ENCODE data around the gene RITA1.
"Not testable (repeated sequence)": the region's sequence is repeated elsewhere in the genome, so short reads cannot be mapped to it uniquely, and the experiment has no call there.

Gene RITA1

DNA sequence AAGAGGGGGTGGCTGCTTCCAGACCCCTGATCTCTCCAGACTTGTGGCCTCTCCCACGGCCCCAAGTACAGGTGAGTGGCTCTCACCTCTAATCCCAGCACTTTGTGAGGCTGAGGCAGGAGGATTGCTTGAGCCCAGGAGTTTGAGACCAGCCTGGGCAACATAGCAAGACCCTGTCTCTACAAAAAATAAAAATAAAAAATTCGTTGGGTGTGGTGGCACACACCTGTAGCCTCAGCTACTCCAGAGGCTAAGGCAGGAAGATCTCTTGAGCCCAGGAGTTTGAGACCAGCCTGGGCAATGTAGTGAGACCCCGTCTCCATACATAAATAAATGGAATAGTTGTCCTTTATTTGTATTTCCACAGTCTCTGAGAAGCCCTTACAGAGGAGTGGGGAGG is 43.8 kb upstream of the RITA1 start:
- POLR2A ChIA-PET; H3K27me3 ChIP-seq (replicated peaks in 2 of 5; ENCODE audit: control insufficient read depth in 4 of 5, insufficient read depth in 5 of 5, low read length in 4 of 5); H3K27ac ChIP-seq (ENCODE audit: insufficient read depth in 1 of 2, low read depth in 1 of 2, low read length in 2 of 2, poor library complexity in 1 of 2, severe bottlenecking in 2 of 2); H3K4me3 ChIP-seq (ENCODE audit: control insufficient read depth in 1 of 7, extremely low read depth in 1 of 7, insufficient read depth in 4 of 7, low read depth in 2 of 7, low read length in 6 of 7); H3K36me3 ChIP-seq (ENCODE audit: control insufficient read depth in 4 of 4, insufficient read depth in 4 of 4, low read length in 3 of 4); DNase-seq; H3K9me3 ChIP-seq (ENCODE audit: control extremely low read depth in 1 of 5, control insufficient read depth in 4 of 5, insufficient read depth in 2 of 5, low read depth in 1 of 5, low read length in 4 of 5): not testable (repeated sequence)
- peaks cover 0 to 25% (median 14%) of the 10 kb centered on the region in 4 experiments for H3K4me1 ChIP-seq (ENCODE audit: control extremely low read depth in 1 of 4, control insufficient read depth in 4 of 4, insufficient read depth in 4 of 4, low read length in 3 of 4)
- 80% methylated on average over 1 of the region's 3 CpGs for WGBS (ENCODE audit: insufficient coverage)
- CTCF ChIA-PET: interaction anchor here (1.2 to 11.0 kb wide), 3 partner anchors 9 to 19 kb away, joined by 3 to 149 read pairs (median 4); partner anchors contain the start of gene CFAP73

DNA sequence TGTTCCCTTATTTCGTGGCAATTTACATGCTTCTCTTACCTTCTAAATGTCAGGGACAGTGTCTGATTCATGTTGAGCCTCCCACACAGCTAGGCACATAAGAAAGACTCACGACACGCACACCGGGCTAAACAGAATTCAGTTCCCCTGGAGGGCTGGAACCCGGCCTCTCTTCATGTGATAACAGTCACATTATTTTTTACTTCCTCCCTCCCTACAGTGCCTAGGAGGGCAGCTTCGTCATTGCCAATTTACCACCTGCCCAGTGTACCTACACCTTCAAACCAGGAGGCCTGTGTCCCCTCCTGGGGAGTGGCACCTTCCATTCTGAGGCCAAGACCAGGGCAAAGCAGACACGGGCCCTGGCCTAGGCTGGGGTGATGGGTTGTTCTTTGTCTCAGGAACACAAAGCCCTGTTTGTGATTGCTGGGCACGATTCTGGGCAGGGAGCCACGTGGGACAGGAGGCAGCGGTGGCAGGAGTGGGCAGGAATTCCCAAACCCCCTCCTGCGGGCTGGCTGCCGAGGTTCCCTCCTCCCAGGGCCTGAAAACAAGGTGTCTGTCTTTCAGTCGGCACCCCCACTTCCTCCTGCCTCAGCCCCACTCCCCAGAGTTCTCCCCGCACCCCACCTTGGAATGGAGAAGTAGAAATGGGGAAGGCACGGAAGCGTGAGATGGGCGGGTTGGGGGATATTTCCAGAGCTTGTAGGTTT is 43.2 kb upstream of the RITA1 start:
- H3K27me3 ChIP-seq (replicated peaks in 2 of 5; ENCODE audit: control insufficient read depth in 4 of 5, insufficient read depth in 5 of 5, low read length in 4 of 5): no peaks in the 10 kb centered on the region
- 35% methylated on average over 8 of the region's 17 CpGs for WGBS (ENCODE audit: insufficient coverage)
- ChIA-PET CTCF (interaction anchor here (1.0 to 11.0 kb wide), 4 partner anchors 8 to 19 kb away, joined by 4 to 149 read pairs (median 4); partner anchors contain the start of gene CFAP73), POLR2A (no interaction called here)
- peaks cover 0 to 2% (median 0%) of the 10 kb centered on the region in 5 experiments for H3K9me3 ChIP-seq (ENCODE audit: control extremely low read depth in 1 of 5, control insufficient read depth in 4 of 5, insufficient read depth in 2 of 5, low read depth in 1 of 5, low read length in 4 of 5)
- peak; percentile 40 to 86 (median 86) for DNase-seq
- peak overlapping the region in 1 of 2 experiments; percentile 45 for H3K27ac ChIP-seq (ENCODE audit: insufficient read depth in 1 of 2, low read depth in 1 of 2, low read length in 2 of 2, poor library complexity in 1 of 2, severe bottlenecking in 2 of 2)
- H3K4me1 ChIP-seq (ENCODE audit: control extremely low read depth in 1 of 4, control insufficient read depth in 4 of 4, insufficient read depth in 4 of 4, low read length in 3 of 4): peaks cover 0 to 21% (median 14%) of the 10 kb centered on the region in 4 experiments
- H3K36me3 ChIP-seq (ENCODE audit: control insufficient read depth in 4 of 4, insufficient read depth in 4 of 4, low read length in 3 of 4): no peaks in the 10 kb centered on the region
- peak overlapping the region in 2 of 7 experiments; percentile 0 to 14 for H3K4me3 ChIP-seq (ENCODE audit: control insufficient read depth in 1 of 7, extremely low read depth in 1 of 7, insufficient read depth in 4 of 7, low read depth in 2 of 7, low read length in 6 of 7)

DNA sequence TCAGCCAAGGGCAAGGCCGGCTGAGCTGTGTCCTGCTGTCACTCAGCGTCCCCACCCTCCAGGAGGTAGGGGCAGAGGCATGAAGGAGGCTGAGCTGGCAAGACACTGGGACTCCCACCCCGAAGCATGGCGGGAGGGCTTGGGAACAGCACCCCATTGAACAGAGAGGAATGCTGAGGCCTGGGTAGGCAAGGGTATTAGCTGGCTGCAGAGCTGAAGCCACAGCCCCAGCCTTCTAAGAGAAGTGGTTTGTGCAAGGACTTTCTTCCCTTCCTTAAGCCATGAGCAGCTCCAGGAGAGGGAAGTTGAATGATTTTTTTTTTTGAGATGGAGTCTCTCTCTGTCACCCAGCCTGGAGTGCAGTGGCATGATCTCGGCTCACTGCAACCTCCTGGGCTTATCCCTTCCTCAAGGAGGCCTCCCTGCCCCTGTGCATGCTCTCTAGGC is 42.6 kb upstream of the RITA1 start:
- CTCF ChIA-PET: interaction anchor here (1.0 to 11.0 kb wide), 4 partner anchors 7 to 18 kb away, joined by 4 to 149 read pairs (median 4); partner anchors contain the start of gene CFAP73
- Histone ChIP-seq H3K36me3 (ENCODE audit: control insufficient read depth in 4 of 4, insufficient read depth in 4 of 4, low read length in 3 of 4) (no peaks in the 10 kb centered on the region), H3K9me3 (ENCODE audit: control extremely low read depth in 1 of 5, control insufficient read depth in 4 of 5, insufficient read depth in 2 of 5, low read depth in 1 of 5, low read length in 4 of 5) (peaks cover 0 to 2% (median 0%) of the 10 kb centered on the region in 5 experiments), H3K4me3 (ENCODE audit: control insufficient read depth in 1 of 7, extremely low read depth in 1 of 7, insufficient read depth in 4 of 7, low read depth in 2 of 7, low read length in 6 of 7) (no peak overlapping the region), H3K4me1 (ENCODE audit: control extremely low read depth in 1 of 4, control insufficient read depth in 4 of 4, insufficient read depth in 4 of 4, low read length in 3 of 4) (peaks cover 0 to 21% (median 14%) of the 10 kb centered on the region in 4 experiments), H3K27ac (ENCODE audit: insufficient read depth in 1 of 2, low read depth in 1 of 2, low read length in 2 of 2, poor library complexity in 1 of 2, severe bottlenecking in 2 of 2) (no peak overlapping the region), H3K27me3 (replicated peaks in 2 of 5; ENCODE audit: control insufficient read depth in 4 of 5, insufficient read depth in 5 of 5, low read length in 4 of 5) (no peaks in the 10 kb centered on the region)
- no peak for DNase-seq
- POLR2A ChIA-PET: no interaction called here
- WGBS (ENCODE audit: insufficient coverage): 41% methylated on average over 4 of the region's 5 CpGs

DNA sequence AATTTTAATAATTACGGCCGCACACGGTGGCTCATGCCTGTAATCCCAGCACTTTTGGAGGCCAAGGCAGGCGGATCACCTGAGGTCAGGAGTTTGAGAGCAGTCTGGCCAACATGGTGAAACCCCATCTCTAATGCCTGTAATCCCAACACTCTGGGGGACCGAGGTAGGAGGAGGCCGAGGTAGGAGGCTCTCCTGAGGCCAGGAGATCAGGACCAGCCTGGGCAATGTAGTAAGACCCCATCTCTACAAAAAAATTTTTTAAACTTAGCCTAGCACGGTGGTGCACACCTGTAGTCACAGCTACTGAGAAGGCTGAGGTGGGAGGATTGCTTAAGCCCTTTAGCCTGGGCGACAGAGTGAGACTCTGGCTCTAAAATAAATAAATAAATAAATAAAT is 41.6 kb upstream of the RITA1 start:
- H3K27me3 ChIP-seq (replicated peaks in 2 of 5; ENCODE audit: control insufficient read depth in 4 of 5, insufficient read depth in 5 of 5, low read length in 4 of 5): no peaks in the 10 kb centered on the region
- peaks cover 0 to 2% (median 0%) of the 10 kb centered on the region in 5 experiments for H3K9me3 ChIP-seq (ENCODE audit: control extremely low read depth in 1 of 5, control insufficient read depth in 4 of 5, insufficient read depth in 2 of 5, low read depth in 1 of 5, low read length in 4 of 5)
- POLR2A ChIA-PET: no interaction called here
- DNase-seq: no peak
- H3K27ac ChIP-seq (ENCODE audit: insufficient read depth in 1 of 2, low read depth in 1 of 2, low read length in 2 of 2, poor library complexity in 1 of 2, severe bottlenecking in 2 of 2): no peak overlapping the region
- H3K4me1 ChIP-seq (ENCODE audit: control extremely low read depth in 1 of 4, control insufficient read depth in 4 of 4, insufficient read depth in 4 of 4, low read length in 3 of 4): peaks cover 0 to 21% (median 14%) of the 10 kb centered on the region in 4 experiments
- H3K36me3 ChIP-seq (ENCODE audit: control insufficient read depth in 4 of 4, insufficient read depth in 4 of 4, low read length in 3 of 4): no peaks in the 10 kb centered on the region
- no peak overlapping the region for H3K4me3 ChIP-seq (ENCODE audit: control insufficient read depth in 1 of 7, extremely low read depth in 1 of 7, insufficient read depth in 4 of 7, low read depth in 2 of 7, low read length in 6 of 7)
- CTCF ChIA-PET: interaction anchor here (1.3 to 12.7 kb wide), 3 partner anchors 6 to 30 kb away, joined by 4 to 149 read pairs (median 7); partner anchors contain the start of gene RASAL1
- 92% methylated on average over 2 of the region's 8 CpGs for WGBS (ENCODE audit: insufficient coverage)

DNA sequence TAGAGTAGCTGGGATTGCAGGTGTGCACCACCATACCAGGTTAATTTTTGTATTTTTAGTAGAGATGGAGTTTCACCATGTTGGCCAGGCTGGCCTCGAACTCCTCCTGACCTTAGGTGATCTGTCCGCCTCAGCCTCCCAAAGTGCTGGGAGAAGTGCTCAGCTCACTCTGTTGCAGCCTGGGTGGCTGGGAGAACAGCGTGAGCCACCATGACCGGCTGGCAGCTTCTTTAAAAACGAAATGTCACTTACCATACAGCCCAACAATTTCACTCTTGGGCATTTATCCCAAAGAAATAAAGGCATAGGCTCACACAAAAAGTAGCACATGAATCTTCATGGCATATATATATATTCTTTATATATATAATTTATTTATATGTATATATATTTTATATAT is 40.7 kb upstream of the RITA1 start:
- CTCF ChIA-PET: interaction anchor here (0.9 to 12.7 kb wide), 4 partner anchors 7 to 29 kb away, joined by 3 to 149 read pairs (median 6); partner anchors contain the start of gene RASAL1
- Histone ChIP-seq H3K27me3 (replicated peaks in 2 of 5; ENCODE audit: control insufficient read depth in 4 of 5, insufficient read depth in 5 of 5, low read length in 4 of 5) (peaks cover 0 to 2% (median 0%) of the 10 kb centered on the region in 5 experiments), H3K4me1 (ENCODE audit: control extremely low read depth in 1 of 4, control insufficient read depth in 4 of 4, insufficient read depth in 4 of 4, low read length in 3 of 4) (peaks cover 0 to 21% (median 20%) of the 10 kb centered on the region in 4 experiments), H3K4me3 (ENCODE audit: control insufficient read depth in 1 of 7, extremely low read depth in 1 of 7, insufficient read depth in 4 of 7, low read depth in 2 of 7, low read length in 6 of 7) (no peak overlapping the region), H3K27ac (ENCODE audit: insufficient read depth in 1 of 2, low read depth in 1 of 2, low read length in 2 of 2, poor library complexity in 1 of 2, severe bottlenecking in 2 of 2) (no peak overlapping the region), H3K9me3 (ENCODE audit: control extremely low read depth in 1 of 5, control insufficient read depth in 4 of 5, insufficient read depth in 2 of 5, low read depth in 1 of 5, low read length in 4 of 5) (peaks cover 0 to 2% (median 0%) of the 10 kb centered on the region in 5 experiments), H3K36me3 (ENCODE audit: control insufficient read depth in 4 of 4, insufficient read depth in 4 of 4, low read length in 3 of 4) (no peaks in the 10 kb centered on the region)
- no peak for DNase-seq
- POLR2A ChIA-PET: no interaction called here
- 100% methylated on average over 3 of the region's 5 CpGs for WGBS (ENCODE audit: insufficient coverage)

DNA sequence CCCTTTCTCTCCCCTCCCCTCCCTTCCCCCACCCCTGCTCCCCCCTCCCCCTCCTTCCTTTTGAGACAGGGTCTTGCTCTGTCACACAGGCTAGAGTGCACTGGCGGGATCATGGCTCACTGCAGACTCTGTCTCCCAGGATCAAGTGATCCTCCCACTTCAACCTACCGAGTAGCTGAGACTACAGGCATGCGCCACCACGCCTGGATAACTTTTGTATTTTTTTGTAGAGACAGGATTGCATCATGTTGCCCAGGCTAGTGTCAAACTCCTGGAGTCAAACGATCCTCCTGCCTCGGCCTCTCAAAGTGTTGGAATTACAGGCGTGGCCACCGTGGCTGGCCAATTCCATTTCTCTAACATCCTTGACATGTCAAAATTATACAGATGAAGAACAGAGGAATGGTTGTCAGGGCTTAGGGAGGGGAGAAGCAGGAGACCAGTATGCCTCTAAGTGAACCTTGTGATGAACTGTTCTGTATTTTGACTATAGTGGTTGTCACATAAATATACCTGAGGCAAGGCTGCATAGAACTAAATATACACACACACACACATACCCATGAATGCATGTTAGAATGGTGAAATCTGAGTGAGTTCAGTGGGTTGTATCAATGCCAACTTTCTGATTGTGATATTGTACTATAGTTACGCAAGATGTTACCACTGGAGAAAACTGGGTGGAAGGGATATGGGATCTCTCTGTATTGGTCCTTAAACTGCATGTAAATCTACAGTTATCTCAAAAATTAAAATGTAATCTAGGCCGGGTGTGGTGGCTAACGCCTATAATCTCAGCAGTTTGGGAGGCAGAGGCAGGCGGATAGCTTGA is 39.6 kb upstream of the RITA1 start:
- Histone ChIP-seq H3K36me3 (ENCODE audit: control insufficient read depth in 4 of 4, insufficient read depth in 4 of 4, low read length in 3 of 4) (no peaks in the 10 kb centered on the region), H3K4me3 (ENCODE audit: control insufficient read depth in 1 of 7, extremely low read depth in 1 of 7, insufficient read depth in 4 of 7, low read depth in 2 of 7, low read length in 6 of 7) (no peak overlapping the region), H3K9me3 (ENCODE audit: control extremely low read depth in 1 of 5, control insufficient read depth in 4 of 5, insufficient read depth in 2 of 5, low read depth in 1 of 5, low read length in 4 of 5) (peaks cover 0 to 2% (median 0%) of the 10 kb centered on the region in 5 experiments), H3K27me3 (replicated peaks in 2 of 5; ENCODE audit: control insufficient read depth in 4 of 5, insufficient read depth in 5 of 5, low read length in 4 of 5) (peaks cover 0 to 3% (median 0%) of the 10 kb centered on the region in 5 experiments), H3K27ac (ENCODE audit: insufficient read depth in 1 of 2, low read depth in 1 of 2, low read length in 2 of 2, poor library complexity in 1 of 2, severe bottlenecking in 2 of 2) (no peak overlapping the region), H3K4me1 (ENCODE audit: control extremely low read depth in 1 of 4, control insufficient read depth in 4 of 4, insufficient read depth in 4 of 4, low read length in 3 of 4) (peaks cover 0 to 26% (median 21%) of the 10 kb centered on the region in 4 experiments)
- 95% methylated on average over 6 of the region's 12 CpGs for WGBS (ENCODE audit: insufficient coverage)
- ChIA-PET POLR2A (no interaction called here), CTCF (interaction anchor here (2.4 to 12.7 kb wide), 2 partner anchors 8 to 28 kb away, joined by 7 to 149 read pairs; partner anchors contain the start of gene RASAL1)
- DNase-seq: no peak
